GM12878 (cell line): ENCODE measurements around the gene DEPDC1B. TPM values are rescaled to one million over a fixed set of nuclear protein-coding genes. Genes with fewer than 3 reads are reported as not detected.

ENCODE experiments used
- ATAC-seq: fragments of 200-7000 bp; cut with Tn5 transposase; 3 replicates; pipeline ENCODE4 v1.9.1; 2020; ENCODE audit warnings: mild to moderate bottlenecking, moderate library complexity
- BruUV-seq: library from RNA; stranded (reverse); fragments of 400-500 nt; replicated peaks from 2 replicates; lab custom pipeline; 2021; lab: Mats Ljungman, UMichigan
- CTCF ChIA-PET: fragments of 300-600 bp; sonication (Branson Sonifier 250); formaldehyde crosslinking; extraction: SDS; loops from one replicate; lab custom pipeline; 2021; ENCODE audit warnings: inconsistent platforms; lab: Yijun Ruan, JAX
- POLR2A ChIA-PET: fragments of 350-600 bp; formaldehyde crosslinking; extraction: SDS; loops from one replicate; lab custom pipeline; 2021; ENCODE audit warnings: inconsistent platforms; lab: Charles Lee
- RAD21 ChIA-PET: fragments of 300-600 bp; sonication (Branson Sonifier 250); formaldehyde crosslinking; loops from one replicate; lab custom pipeline; 2023; ENCODE audit warnings: antibody characterized with exemption; ENCODE audit not compliant: unreplicated experiment; lab: Charles Lee
- SMC1A ChIA-PET: fragments of 300-600 bp; sonication (Branson Sonifier 250); formaldehyde crosslinking; loops from one replicate; lab custom pipeline; 2023; ENCODE audit not compliant: unreplicated experiment, uncharacterized antibody; lab: Charles Lee
- DNase-seq: peaks from one replicate; pipeline ENCODE4 v3.0.0-alpha.2; 2011; ENCODE audit warnings: low read depth, low spot score
- FAIRE-seq: peaks from 3 replicates; lab custom pipeline; 2011; peaks lifted over from hg19 to GRCh38; lab: Jason Lieb, UNC
- H2AFZ ChIP-seq: 2 replicates; pipeline ENCODE4 v1.6.0; 2011; ENCODE audit warnings: low read depth, low read length, control low read depth; ENCODE audit not compliant: control insufficient read depth
- H3K27ac ChIP-seq: 2 replicates; pipeline ENCODE4 v1.5.1; 2011; ENCODE audit warnings: control low read depth; ENCODE audit not compliant: control insufficient read depth, insufficient read depth
- H3K27me3 ChIP-seq, 2 experiments: replicated peaks in 1 of 2; 2 replicates each; pipeline versions ENCODE4 v1.6.0 to v1.6.1; 2011; ENCODE audit warnings: low read length in 1 of 2; ENCODE audit not compliant: control insufficient read depth in 2 of 2, insufficient read depth in 2 of 2
- H3K36me3 ChIP-seq, 2 experiments: 2 replicates each; pipeline ENCODE4 v1.5.1; 2011; ENCODE audit warnings: low read length in 1 of 2; ENCODE audit not compliant: control insufficient read depth in 2 of 2, insufficient read depth in 2 of 2
- H3K4me1 ChIP-seq: 2 replicates; pipeline ENCODE4 v1.6.1; 2011; ENCODE audit warnings: mild to moderate bottlenecking, low read length, moderate library complexity, mixed read lengths; ENCODE audit not compliant: control insufficient read depth, insufficient read depth
- H3K4me2 ChIP-seq: 2 replicates; pipeline ENCODE4 v1.6.0; 2011; ENCODE audit warnings: control low read depth; ENCODE audit not compliant: control insufficient read depth, insufficient read depth
- H3K4me3 ChIP-seq: fragments of 200-600 bp; sonication (generic); 2 replicates; pipeline ENCODE4 v1.5.1; 2016
- H3K79me2 ChIP-seq: 2 replicates; pipeline ENCODE4 v1.6.0; 2011; ENCODE audit warnings: low read length; ENCODE audit not compliant: control insufficient read depth, insufficient read depth
- H3K9ac ChIP-seq: 2 replicates; pipeline ENCODE4 v1.8.0; 2011; ENCODE audit warnings: low read length, control low read depth, mixed read lengths; ENCODE audit not compliant: control insufficient read depth, insufficient read depth
- H3K9me3 ChIP-seq: replicated peaks from 3 replicates; pipeline ENCODE4 v1.5.1; 2011; ENCODE audit warnings: mild to moderate bottlenecking, low read length; ENCODE audit not compliant: control insufficient read depth, insufficient read depth
- H4K20me1 ChIP-seq: 2 replicates; pipeline ENCODE4 v1.6.0; 2011; ENCODE audit not compliant: control insufficient read depth, insufficient read depth
- ATF3 ChIP-seq: IDR thresholded peaks from 2 replicates; pipeline ENCODE4 v1.6.1; 2011; ENCODE audit warnings: low read depth, mild to moderate bottlenecking, low read length, moderate library complexity, borderline replicate concordance; ENCODE audit errors: extremely low read depth
- BCL11A ChIP-seq: IDR thresholded peaks from 2 replicates; pipeline ENCODE4 v1.6.1; 2011; ENCODE audit warnings: low read depth, low read length
- EED ChIP-seq: sonication (generic); IDR thresholded peaks from 2 replicates; pipeline ENCODE4 v1.6.1; 2016; ENCODE audit warnings: antibody characterized with exemption, low read depth
- EP300 ChIP-seq, 2 experiments: fragments of 150-350 bp in 1 of 2; IDR thresholded peaks; 2 replicates each; pipeline ENCODE4 v1.6.1; 2011 to 2012; ENCODE audit warnings: low read depth in 2 of 2, low read length in 2 of 2, borderline replicate concordance in 1 of 2, improper control_type of control experiment in 1 of 2, inconsistent platforms in 1 of 2; ENCODE audit not compliant: control insufficient read depth in 1 of 2
- FOS ChIP-seq: IDR thresholded peaks from 3 replicates; pipeline ENCODE4 v1.6.1; 2011; ENCODE audit warnings: borderline replicate concordance; ENCODE audit not compliant: insufficient read length; ENCODE audit errors: extremely low read depth
- MEF2B ChIP-seq: fragments of 450-650 bp; IDR thresholded peaks from 2 replicates; pipeline ENCODE4 v1.6.1; 2018; ENCODE audit warnings: mild to moderate bottlenecking, moderate library complexity; ENCODE audit not compliant: partially characterized antibody, poor library complexity, severe bottlenecking
- MLLT1 ChIP-seq: fragments of 450-650 bp; IDR thresholded peaks from 2 replicates; pipeline ENCODE4 v1.6.1; 2016; ENCODE audit warnings: mild to moderate bottlenecking
- NBN ChIP-seq: fragments of 450-650 bp; IDR thresholded peaks from 2 replicates; pipeline ENCODE4 v1.6.1; 2016
- TCF12 ChIP-seq: IDR thresholded peaks from 2 replicates; pipeline ENCODE4 v1.6.1; 2011; ENCODE audit warnings: low read depth, mild to moderate bottlenecking, low read length
- ZBTB11 ChIP-seq: fragments of 450-650 bp; formaldehyde crosslinking; IDR thresholded peaks from 2 replicates; pipeline ENCODE4 v1.5.0; 2022; ENCODE audit warnings: mild to moderate bottlenecking, missing genetic modification characterization
- WGBS: methylation state at CpG from one replicate; pipeline ENCODE4 v1.1.6; 2016; ENCODE audit warnings: low lambda C conversion rate; ENCODE audit not compliant: insufficient replicate concordance, insufficient coverage; ENCODE audit errors: missing lambda C conversion rate; 5-methylcytosine and 5-hydroxymethylcytosine counted together
- in situ Hi-C: fragments of 300-500 bp; cut with MboI; formaldehyde crosslinking; loops from 9 replicates; pipeline ENCODE4 v1.14.3; 2018; ENCODE audit warnings: mixed read lengths
- intact Hi-C: fragments of 100-400 bp; cut with micrococcal nuclease; formaldehyde crosslinking; loops from one replicate; pipeline ENCODE4 v1.14.2; 2022; ENCODE audit not compliant: unreplicated experiment
- polyA plus RNA-seq, 11 experiments: library from polyadenylated mRNA; depleted of rRNA in 4 of 11; unstranded in 6 of 11; stranded (reverse) in 5 of 11; fragments of >200 nt; fragmentation: Nextera tagmentation in 4 of 11; fragmentation: Illumina TruSeq in 1 of 11; extraction: Ambion mirVana in 4 of 11; extraction: Trizol in 1 of 11; gene quantifications; 1 replicate in 1 of 11; 2 replicates in 10 of 11; pipeline versions ENCODE4 v1.2.1 to v1.2.3, GENCODE V29; 2011 to 2016; ENCODE audit warnings: inconsistent platforms in 2 of 11, missing spikeins in 2 of 11, low read depth in 1 of 11
- total RNA-seq, 4 experiments: library from RNA; depleted of rRNA in 3 of 4; stranded (reverse); fragments of >200 nt in 3 of 4; fragmentation: Illumina TruSeq in 1 of 4; extraction: Trizol in 1 of 4; gene quantifications; 2 replicates each; pipeline versions ENCODE4 v1.2.1 to v1.2.3, GENCODE V29; 2013 to 2021

The DEPDC1B gene
- total and polyA plus RNA-seq, 10 of the 15 experiments (the other 5 are each of a cell fraction or from before 2014, with no cell fraction given): 29.7 to 56.5 (median 35.5) TPM

- BruUV-seq: no TSS peak
- Histone ChIP-seq H3K9ac (no peak overlapping the region), H3K27ac (no peak overlapping the region), H3K4me2 (no peak overlapping the region), H3K9me3 (no peaks in the 10 kb centered on the region), H3K4me3 (no peak overlapping the region), H3K36me3 (no peaks in the 10 kb centered on the region), H3K27me3 (no peaks in the 10 kb centered on the region), H2AFZ (no peak overlapping the region), H4K20me1 (no peaks in the 10 kb centered on the region), H3K4me1 (no peaks in the 10 kb centered on the region), H3K79me2 (peaks cover 3% of the 10 kb centered on the region)
- intact Hi-C loops (no loop called here), in situ Hi-C loops (no loop called here)
- TF ChIP-seq EED (no peak), EP300 (IDR thresholded peaks at IDR 0.05; ENCODE audit: borderline replicate concordance in 1 of 2, control insufficient read depth in 1 of 2, low read depth in 2 of 2, low read length in 2 of 2) (no peak), ZBTB11 (CRISPR knock-in tag) (no peak), FOS (no peak), TCF12 (no peak), MEF2B (no peak), ATF3 (no peak), BCL11A (no peak), MLLT1 (no peak), NBN (no peak)
- no peak for ATAC-seq
- ChIA-PET POLR2A (no interaction called here), SMC1A (interaction anchor here (1.2 kb wide), 1 partner anchor 25 kb away, joined by 3 read pairs; no protein-coding TSS in a partner anchor), RAD21 (no interaction called here), CTCF (interaction anchor here (1.0 to 1.6 kb wide), 4 partner anchors 16 to 35 kb away, joined by 3 to 8 read pairs (median 3); no protein-coding TSS in a partner anchor)
- DNase-seq: no peak
- WGBS: 86% methylated on average over 2 of the region's 2 CpGs
- no peak for FAIRE-seq
Measured at GRCh38 chr5:60703944-60704343, 4.0 kb upstream of the DEPDC1B start.
